Lung (tissue), 12 donors: ENCODE measurements around the gene PXDN. TPM values are rescaled to one million over a fixed set of nuclear protein-coding genes. Genes with fewer than 3 reads are reported as not detected.

ENCODE experiments used
- ATAC-seq: fragments of 200-7000 bp; cut with Tn5 transposase; one replicate; pipeline ENCODE4 v1.9.1; 2020; ENCODE audit warnings: moderate number of reproducible peaks; ENCODE audit not compliant: insufficient read depth, low FRiP score
- DNase-seq, 3 donors: peaks; one replicate each; pipeline ENCODE4 v3.0.0-alpha.2; 2013 to 2017
- H3K27ac ChIP-seq, 2 donors: one replicate each; pipeline ENCODE4 v1.5.1; 2013; ENCODE audit warnings: mild to moderate bottlenecking in 2 of 2, moderate library complexity in 2 of 2, control low read depth in 1 of 2, inconsistent platforms in 1 of 2, low read depth in 1 of 2, low read length in 1 of 2
- H3K27me3 ChIP-seq, 3 donors: one replicate each; pipeline ENCODE4 v1.5.1; 2013; ENCODE audit warnings: low read length in 2 of 3; ENCODE audit not compliant: control insufficient read depth in 3 of 3, insufficient read depth in 3 of 3
- H3K36me3 ChIP-seq, 4 donors: one replicate each; pipeline ENCODE4 v1.5.1; 2013; ENCODE audit warnings: low read length in 4 of 4, mild to moderate bottlenecking in 1 of 4, moderate library complexity in 1 of 4; ENCODE audit not compliant: control insufficient read depth in 4 of 4, insufficient read depth in 4 of 4
- H3K4me1 ChIP-seq, 5 donors: one replicate each; pipeline ENCODE4 v1.5.1; 2013; ENCODE audit warnings: low read length in 5 of 5, mild to moderate bottlenecking in 2 of 5, moderate library complexity in 1 of 5; ENCODE audit not compliant: control insufficient read depth in 5 of 5, insufficient read depth in 5 of 5
- H3K4me3 ChIP-seq: one replicate; pipeline ENCODE4 v1.5.1; 2013; ENCODE audit warnings: mild to moderate bottlenecking, control low read depth, moderate library complexity
- H3K9ac ChIP-seq, 2 donors: one replicate each; pipeline ENCODE4 v1.5.1; 2013; ENCODE audit warnings: low read length in 2 of 2, control low read depth in 1 of 2; ENCODE audit not compliant: insufficient read depth in 1 of 2
- H3K9me3 ChIP-seq, 4 donors: one replicate each; pipeline ENCODE4 v1.5.1; 2013; ENCODE audit warnings: low read length in 3 of 4, mild to moderate bottlenecking in 1 of 4, moderate library complexity in 1 of 4; ENCODE audit not compliant: control insufficient read depth in 4 of 4, insufficient read depth in 3 of 4
- CTCF ChIP-seq: IDR thresholded peaks from 2 replicates; pipeline ENCODE4 v1.5.1; 2012; ENCODE audit warnings: mild to moderate bottlenecking; ENCODE audit errors: control extremely low read depth, extremely low read depth
- WGBS, 2 donors: extraction: QIAGEN DNeasy Blood & Tissue Kit; methylation state at CpG; one replicate each; pipeline ENCODE4 v1.1.7; 2013; 5-methylcytosine and 5-hydroxymethylcytosine counted together
- polyA plus RNA-seq, 2 donors: library from polyadenylated mRNA; stranded (reverse); fragments of 200-250 nt; gene quantifications; one replicate each; pipeline ENCODE4 v1.2.1, GENCODE V29; 2013
- total RNA-seq, 2 donors: library from RNA; depleted of rRNA in 1 of 2; stranded (reverse); fragments of >200 nt in 1 of 2; gene quantifications; one replicate each; pipeline ENCODE4 v1.2.1, GENCODE V29; 2014 to 2021
- donor health status: control.
- donor health status: control.
- donor health status: Bipolar disorder and iron deficiency.
- donor health status: healthy.
- donor health status: DM: yes; HTN: yes; CAD: no.

The PXDN gene
- total and polyA plus RNA-seq, 4 donors, result 10.6 to 198 (median 45.1) TPM

- H3K27me3 ChIP-seq, result peaks cover 0 to 4% (median 0%) of the 10 kb centered on the region in 3 donors
- H3K9me3 ChIP-seq, result peaks cover 0 to 7% (median 0%) of the 10 kb centered on the region in 4 donors
- H3K4me3 ChIP-seq, result no peak overlapping the region
- no peak overlapping the region for H3K9ac ChIP-seq
- H3K4me1 ChIP-seq, result peaks cover 0 to 24% (median 4%) of the 10 kb centered on the region in 5 donors
- no peak overlapping the region for H3K27ac ChIP-seq
- no peak for TF ChIP-seq CTCF
- ATAC-seq, result no peak
- 23 to 24% methylated on average over 4 to 5 of the region's 5 CpGs for WGBS, 2 donors
- no peak for DNase-seq
- no peaks in the 10 kb centered on the region for H3K36me3 ChIP-seq
These were observed 6.1 kb upstream of the PXDN start for GRCh38 chr2:1750270-1750932.

DNA sequence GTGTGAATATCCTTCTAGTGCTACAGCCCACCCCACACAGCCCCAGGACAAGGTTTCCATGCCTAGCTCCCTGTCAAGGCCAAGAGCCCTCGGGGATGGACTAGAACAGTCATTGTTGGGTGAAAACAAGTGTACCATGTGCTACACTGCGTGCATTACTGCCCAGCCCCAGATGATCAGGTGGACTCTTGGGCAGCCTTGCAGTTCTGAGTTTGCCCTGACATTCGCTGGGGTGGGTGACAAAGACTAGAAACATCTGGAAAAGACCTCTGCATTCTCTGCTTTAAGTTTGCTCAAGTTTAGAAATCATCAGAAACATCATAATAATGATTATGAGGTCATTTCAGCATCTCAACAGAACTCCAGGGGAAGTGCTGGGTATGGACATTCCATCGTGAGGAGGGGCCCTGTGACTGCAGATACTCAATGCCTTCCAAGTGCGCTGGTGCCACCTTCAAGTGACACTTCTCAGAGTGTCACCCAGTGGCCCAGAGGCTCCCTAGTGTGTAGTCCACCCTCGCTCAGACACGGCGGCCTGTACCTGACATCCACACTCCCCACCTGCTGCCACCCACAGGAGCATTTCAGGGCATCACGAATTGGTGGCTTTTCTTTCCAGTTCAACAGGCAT is 5.3 kb upstream of the PXDN start:
- Histone ChIP-seq H3K27ac (no peak overlapping the region), H3K9ac (no peak overlapping the region), H3K4me1 (peaks cover 0 to 25% (median 5%) of the 10 kb centered on the region in 5 donors), H3K27me3 (peaks cover 0 to 4% (median 0%) of the 10 kb centered on the region in 3 donors), H3K4me3 (no peak overlapping the region), H3K36me3 (no peaks in the 10 kb centered on the region), H3K9me3 (peaks cover 0 to 2% (median 0%) of the 10 kb centered on the region in 4 donors)
- no peak for TF ChIP-seq CTCF
- 68 to 82% methylated on average over 9 of the region's 9 CpGs for WGBS, 2 donors
- peak in 2 of 3 donors; percentile 34 to 36 for DNase-seq
- ATAC-seq, result no peak

DNA sequence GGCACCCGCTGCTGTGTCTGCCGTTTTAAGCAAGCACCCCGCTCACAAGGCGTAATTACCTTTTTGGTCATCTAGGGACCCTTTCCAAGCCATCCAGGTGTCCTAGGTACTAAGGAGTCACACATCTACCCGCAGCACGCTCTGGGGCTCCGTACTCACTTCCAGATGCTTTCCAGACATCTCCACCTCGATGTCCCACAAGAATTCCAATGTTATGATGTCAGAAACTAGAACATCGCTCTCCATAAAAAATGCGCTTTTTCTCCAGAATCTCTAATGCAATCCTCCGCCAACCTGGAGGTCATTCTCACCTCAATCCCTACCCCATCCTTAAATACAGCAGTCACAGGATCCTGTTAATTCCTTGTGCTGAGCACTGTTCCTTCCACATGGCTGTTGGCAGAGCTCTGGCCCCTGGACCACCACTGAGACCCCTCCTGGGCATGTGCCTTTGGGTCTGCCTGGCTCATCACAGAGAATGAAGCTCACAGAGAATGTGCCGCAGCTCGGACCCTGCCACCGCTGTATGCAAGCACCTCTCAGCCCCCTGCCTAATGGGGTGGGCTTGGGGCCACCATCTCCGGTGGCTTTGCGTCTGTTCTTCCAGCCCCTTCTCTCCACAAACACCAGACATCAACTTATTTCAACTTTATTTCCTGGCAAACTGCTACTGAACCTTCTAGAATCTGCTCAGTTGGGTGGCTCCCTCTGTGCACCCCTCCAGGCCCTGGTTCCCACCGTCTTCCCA is 4.6 kb upstream of the PXDN start:
- H3K9me3 ChIP-seq, result no peaks in the 10 kb centered on the region
- H3K27ac ChIP-seq, result no peak overlapping the region
- 82 to 88% methylated on average over 17 of the region's 17 CpGs for WGBS, 2 donors
- DNase-seq, result peak in 1 of 3 donors; percentile 10
- peaks cover 0 to 25% (median 5%) of the 10 kb centered on the region in 5 donors for H3K4me1 ChIP-seq
- no peak for TF ChIP-seq CTCF
- no peak overlapping the region for H3K9ac ChIP-seq
- peaks cover 0 to 4% (median 0%) of the 10 kb centered on the region in 3 donors for H3K27me3 ChIP-seq
- H3K36me3 ChIP-seq, result no peaks in the 10 kb centered on the region
- H3K4me3 ChIP-seq, result no peak overlapping the region
- no peak for ATAC-seq
